GM15510 (cell line): Measurements from ENCODE around the gene PPEF2.
A peak's percentile ranks its signal among the peaks of the same experiment; 100 is the strongest.

Experiments used
- POLR2A ChIP-seq: IDR thresholded peaks from 3 replicates; pipeline ENCODE4 v1.6.1; 2011; ENCODE audit warnings: borderline replicate concordance; ENCODE audit not compliant: insufficient read length; ENCODE audit errors: extremely low read depth

Gene PPEF2

GRCh38 chr4:75902352-75902751 lies at the start of gene PPEF2:
Gene PPEF2 (minus strand): TSS chr4:75902452. CDS start chr4:75896325, 6,127 bp downstream.
- TF ChIP-seq POLR2A, result no peak

DNA sequence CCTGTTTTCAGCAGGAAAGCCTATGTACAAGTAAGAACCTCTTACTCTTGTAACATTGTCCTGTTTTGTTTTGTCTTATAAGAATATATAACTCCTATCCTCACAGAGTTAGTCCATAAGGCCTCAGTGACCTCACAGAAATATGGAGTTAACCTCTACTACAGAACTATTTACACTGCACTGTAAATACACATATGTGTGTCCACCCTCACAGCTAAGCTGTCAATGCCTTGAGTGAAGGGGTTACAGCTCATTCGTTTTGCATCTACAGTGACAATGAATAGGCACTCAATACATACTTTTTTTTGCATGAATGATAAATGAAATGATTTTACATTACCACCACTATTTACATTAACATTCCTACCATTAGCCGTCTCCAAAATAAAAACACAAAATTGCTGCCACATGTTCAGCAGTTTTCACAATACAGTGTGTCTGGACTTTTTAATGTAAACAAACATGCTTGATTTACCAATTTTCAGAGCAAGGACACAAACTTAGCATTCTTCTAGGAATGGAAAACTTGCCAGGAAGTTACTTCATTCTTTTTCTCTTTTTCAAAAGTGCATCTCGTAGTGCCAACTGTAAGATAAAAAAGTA lies 48.1 kb upstream of the PPEF2 start:
- no peak for TF ChIP-seq POLR2A

- TF ChIP-seq POLR2A, result no peak
These were observed 46.7 kb upstream of the PPEF2 start for GRCh38 chr4:75948822-75949444.

DNA sequence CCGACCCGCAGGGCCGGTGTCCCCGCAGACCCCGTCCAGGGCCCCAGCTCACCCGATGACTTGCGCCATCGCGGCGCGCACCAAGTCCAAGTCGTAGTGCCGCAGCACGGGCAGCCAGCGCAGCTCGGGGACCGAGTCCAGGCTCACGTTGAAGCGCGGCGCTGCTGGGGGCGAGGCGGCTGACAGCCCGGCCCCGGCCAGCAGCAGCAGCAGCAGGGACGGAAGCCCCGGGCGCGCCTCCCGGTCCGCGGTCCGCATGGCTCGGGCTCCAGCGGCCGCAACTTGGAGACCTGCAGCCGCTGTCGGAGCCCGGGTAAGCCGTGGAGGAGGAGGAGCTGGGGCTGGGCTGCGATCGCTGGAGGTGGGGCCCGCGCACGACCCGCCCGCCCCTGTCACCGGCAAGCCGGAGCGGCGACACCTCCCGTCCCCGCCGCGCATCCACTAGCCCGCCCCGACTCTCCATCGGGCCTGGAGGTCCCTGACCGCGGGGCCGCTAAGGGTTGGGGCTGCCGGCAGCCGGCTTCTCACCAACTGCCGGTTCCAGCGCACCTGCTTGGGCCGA lies 38.5 kb upstream of the PPEF2 start, which contains the start of gene NAAA:
Gene NAAA, minus strand, starts transcription at position 322 of the 562 bp plus-strand sequence. Its CDS starts 64 bp downstream, at position 258.
- TF ChIP-seq POLR2A, result peak; percentile 54

- TF ChIP-seq POLR2A, result peak; percentile 69
These were observed 37.8 kb upstream of the PPEF2 start for GRCh38 chr4:75939890-75940691.

- TF ChIP-seq POLR2A, result no peak
These were observed 33.4 kb upstream of the PPEF2 start for GRCh38 chr4:75935628-75936027.

- no peak for TF ChIP-seq POLR2A
These were observed 27.9 kb upstream of the PPEF2 start for GRCh38 chr4:75930152-75930551.

- no peak for TF ChIP-seq POLR2A
These were observed 22.1 kb upstream of the PPEF2 start for GRCh38 chr4:75924309-75924827.

DNA sequence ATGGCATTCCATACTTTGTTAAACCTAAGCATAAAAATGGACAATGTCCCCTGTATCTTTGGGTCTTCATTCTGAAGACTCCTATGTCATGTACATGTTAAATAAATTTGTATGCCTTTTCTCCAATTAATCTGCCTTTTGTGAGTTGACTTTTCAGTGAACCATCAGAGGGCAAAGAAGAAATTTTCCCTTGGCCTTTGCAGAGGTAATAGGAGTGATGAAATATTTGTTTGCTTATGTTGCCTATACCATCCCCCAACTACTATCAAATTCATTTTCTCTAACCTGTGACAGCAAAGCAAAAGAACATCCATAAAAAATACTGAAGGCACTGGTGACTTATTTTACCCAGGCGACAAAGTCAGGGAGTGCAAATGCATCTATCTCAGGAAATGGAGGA lies 20.3 kb upstream of the PPEF2 start:
- TF ChIP-seq POLR2A, result no peak

DNA sequence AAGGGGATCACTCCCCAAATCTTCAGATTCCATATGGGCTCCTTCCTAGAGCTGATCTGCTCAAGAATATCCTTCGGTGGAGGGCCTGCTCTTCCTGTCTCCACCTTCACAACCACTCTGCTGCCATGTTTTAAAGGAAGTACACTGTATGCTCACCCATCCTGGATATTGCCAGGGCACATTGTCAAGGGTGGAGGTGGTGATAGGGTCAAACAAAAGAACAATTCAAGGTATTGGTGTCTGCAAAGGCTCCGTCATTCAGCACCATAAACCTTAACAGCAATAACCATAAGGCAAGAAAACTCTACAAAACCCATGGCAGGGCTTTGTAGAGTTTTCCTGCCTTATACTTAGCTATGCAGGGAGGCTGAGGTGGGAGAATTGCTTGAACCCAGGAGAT lies 19.7 kb upstream of the PPEF2 start:
- no peak for TF ChIP-seq POLR2A

- no peak for TF ChIP-seq POLR2A
These were observed 18.1 kb upstream of the PPEF2 start for GRCh38 chr4:75920327-75920726.

DNA sequence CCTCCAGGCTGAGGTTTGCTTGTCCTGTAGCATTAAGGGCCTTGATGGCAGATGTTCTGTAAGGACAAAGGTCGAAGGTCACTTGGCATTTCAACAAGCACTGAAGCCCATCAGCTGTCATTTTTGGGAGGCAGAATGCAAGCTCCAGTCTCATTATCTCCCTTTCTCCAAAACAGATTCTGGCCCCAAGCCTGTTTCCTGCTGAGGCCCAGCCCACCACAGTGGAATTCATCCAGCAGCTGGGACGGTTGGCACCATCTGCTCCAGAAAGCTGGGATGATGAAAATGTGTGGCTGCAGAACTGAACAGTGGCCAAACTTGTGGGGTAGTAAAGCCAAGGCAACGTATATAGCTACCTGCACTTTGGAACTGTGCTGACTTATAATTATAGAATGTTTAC lies 17.7 kb upstream of the PPEF2 start:
- TF ChIP-seq POLR2A, result no peak

DNA sequence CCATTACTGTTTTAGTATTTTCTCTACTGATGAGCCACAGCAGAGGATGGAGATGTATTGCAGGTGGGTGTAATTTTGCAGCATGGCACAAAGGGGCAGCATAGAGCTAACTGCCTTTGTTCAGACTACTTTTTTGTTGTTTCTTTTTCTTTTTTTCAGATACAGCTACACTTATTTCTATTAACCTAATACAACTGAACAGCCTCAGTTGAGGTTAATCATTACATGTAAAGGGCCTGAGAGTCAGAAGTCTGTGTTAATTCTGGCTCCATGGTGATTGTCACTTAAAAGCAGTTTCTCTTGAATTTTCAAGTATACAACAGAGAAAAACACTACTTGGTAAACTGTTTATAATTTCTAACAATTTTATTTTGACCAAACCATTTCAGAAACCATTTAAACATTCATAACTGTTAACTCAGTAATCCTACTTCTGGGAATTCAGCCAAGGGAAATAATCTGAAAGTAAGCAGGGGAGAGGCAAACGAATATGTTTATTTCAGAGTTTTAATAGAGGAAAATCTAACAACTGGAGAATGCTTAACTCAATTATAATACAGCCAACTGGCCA lies 13.9 kb upstream of the PPEF2 start:
- no peak for TF ChIP-seq POLR2A

GRCh38 chr4:75912968-75913367 lies 10.7 kb upstream of the PPEF2 start:
- no peak for TF ChIP-seq POLR2A

DNA sequence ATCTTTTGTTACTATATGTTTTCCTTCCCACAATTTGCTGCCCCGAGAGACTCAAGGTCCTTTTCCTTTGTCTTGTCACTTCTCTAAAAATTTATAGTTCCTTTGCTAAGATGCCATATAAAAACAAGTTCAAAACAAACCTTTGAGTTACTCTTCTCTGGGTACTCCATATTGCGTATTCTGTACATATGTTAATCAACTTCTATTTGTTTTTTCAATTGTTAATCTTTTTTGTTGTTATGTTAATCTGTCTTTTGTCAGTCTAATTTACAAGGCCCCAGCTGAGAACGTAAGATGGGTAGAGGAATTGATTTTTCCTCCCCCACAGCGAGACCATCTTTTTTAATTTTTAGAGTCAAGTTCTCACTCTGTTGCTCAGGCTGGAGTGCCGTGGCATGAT lies 7.2 kb upstream of the PPEF2 start:
- TF ChIP-seq POLR2A, result no peak
